Measurements from ENCODE around the gene EFCAB12.
"Not testable (repeated sequence)": the region's sequence is repeated elsewhere in the genome, so short reads cannot be mapped to it uniquely, and the experiment has no call there.

The EFCAB12 gene

GRCh38 chr3:129393760-129394564 is 34.5 kb downstream of the EFCAB12 start:
- DNase-seq (ENCODE audit: low read depth in 2 of 2): not testable (repeated sequence)

GRCh38 chr3:129393271-129393670 is 35.2 kb downstream of the EFCAB12 start:
- no peak for DNase-seq (ENCODE audit: low read depth in 2 of 2)

GRCh38 chr3:129392106-129392887 is 36.1 kb downstream of the EFCAB12 start:
- not testable (repeated sequence) for DNase-seq (ENCODE audit: low read depth in 2 of 2)

GRCh38 chr3:129391583-129391982 is 36.9 kb downstream of the EFCAB12 start:
- not testable (repeated sequence) for DNase-seq (ENCODE audit: low read depth in 2 of 2)

GRCh38 chr3:129389572-129389937 is 38.9 kb downstream of the EFCAB12 start:
- no peak for DNase-seq (ENCODE audit: low read depth in 2 of 2)

GRCh38 chr3:129388791-129389571 is 39.5 kb downstream of the EFCAB12 start:
- not testable (repeated sequence) for DNase-seq (ENCODE audit: low read depth in 2 of 2)

GRCh38 chr3:129387487-129387886 is 40.9 kb downstream of the EFCAB12 start:
- no peak for DNase-seq (ENCODE audit: low read depth in 2 of 2)

GRCh38 chr3:129386984-129387383 is 41.5 kb downstream of the EFCAB12 start:
- DNase-seq (ENCODE audit: low read depth in 2 of 2): no peak

GRCh38 chr3:129385507-129385906 is 42.9 kb downstream of the EFCAB12 start:
- DNase-seq (ENCODE audit: low read depth in 2 of 2): not testable (repeated sequence)

- no peak for DNase-seq (ENCODE audit: low read depth in 2 of 2)
Observed at GRCh38 chr3:129384594-129385323, 43.7 kb downstream of the EFCAB12 start.

GRCh38 chr3:129384103-129384502 is 44.3 kb downstream of the EFCAB12 start:
- not testable (repeated sequence) for DNase-seq (ENCODE audit: low read depth in 2 of 2)

- peak; percentile 17 to 23 for DNase-seq (ENCODE audit: low read depth in 2 of 2)
Observed at GRCh38 chr3:129383292-129383860, 45.1 kb downstream of the EFCAB12 start.

- no peak for DNase-seq (ENCODE audit: low read depth in 2 of 2)
Observed at GRCh38 chr3:129382366-129382765, 46.1 kb downstream of the EFCAB12 start.

GRCh38 chr3:129379582-129380358 is 48.7 kb downstream of the EFCAB12 start:
- no peak for DNase-seq (ENCODE audit: low read depth in 2 of 2)

- no peak for DNase-seq (ENCODE audit: low read depth in 2 of 2)
Observed at GRCh38 chr3:129378949-129379348, 49.5 kb downstream of the EFCAB12 start.

- DNase-seq (ENCODE audit: low read depth in 2 of 2): no peak
Observed at GRCh38 chr3:129377615-129378014, 50.8 kb downstream of the EFCAB12 start.

GRCh38 chr3:129375099-129375498 is 53.3 kb downstream of the EFCAB12 start:
- no peak for DNase-seq (ENCODE audit: low read depth in 2 of 2)

GRCh38 chr3:129371041-129371826 is 57.2 kb downstream of the EFCAB12 start:
- no peak for DNase-seq (ENCODE audit: low read depth in 2 of 2)

GRCh38 chr3:129370248-129370964 is 58.0 kb downstream of the EFCAB12 start:
- DNase-seq (ENCODE audit: low read depth in 2 of 2): no peak

Measured in stimulated activated CD4-positive, alpha-beta T cell treated with anti-CD3 and anti-CD28 coated beads, Interleukin-1b, Interleukin-23, amount 100 ng/mL, for 4 hours (primary cell).